OCI-LY3 (cell line): ENCODE data around the gene ATP6V0A4.

ENCODE experiments used
- H2AFZ ChIP-seq: fragments of 200-600, 300-600 bp; shearing (Covaris generic); 2 replicates; pipeline ENCODE4 v1.6.0; 2014; ENCODE audit warnings: antibody characterized with exemption, low read depth, low read length
- H3K27ac ChIP-seq: fragments of 200-600, 300-600 bp; sonication (generic); 2 replicates; pipeline ENCODE4 v1.5.1; 2014; ENCODE audit warnings: mild to moderate bottlenecking, low read length, moderate library complexity, mixed read lengths
- H3K27me3 ChIP-seq: fragments of 200-600, 300-600 bp; sonication (generic); 2 replicates; pipeline ENCODE4 v1.6.1; 2014; ENCODE audit warnings: low read depth, low read length, mixed read lengths
- H3K36me3 ChIP-seq: fragments of 200-600, 300-600 bp; sonication (generic); replicated peaks from 2 replicates; pipeline ENCODE3; 2014; ENCODE audit warnings: low read depth, low read length, mixed read lengths
- H3K4me1 ChIP-seq: fragments of 300-600, 200-600 bp; sonication (generic); 2 replicates; pipeline ENCODE4 v1.6.1; 2014; ENCODE audit warnings: low read length, mixed read lengths
- H3K4me2 ChIP-seq: fragments of 200-600, 300-600 bp; sonication (generic); 2 replicates; pipeline ENCODE4 v1.6.1; 2014; ENCODE audit warnings: low read length, mixed read lengths
- H3K4me3 ChIP-seq: fragments of 300-600, 200-600 bp; sonication (generic); 2 replicates; pipeline ENCODE4 v1.5.1; 2014; ENCODE audit warnings: antibody characterized with exemption, mild to moderate bottlenecking, low read length, moderate library complexity
- H3K79me2 ChIP-seq: fragments of 300-600, 200-600 bp; shearing (Covaris generic); 2 replicates; pipeline ENCODE4 v1.6.1; 2014; ENCODE audit warnings: mild to moderate bottlenecking, low read length, mixed read lengths
- H3K9ac ChIP-seq: fragments of 300-600, 200-600 bp; shearing (Covaris generic); 2 replicates; pipeline ENCODE4 v1.6.0; 2014; ENCODE audit warnings: mild to moderate bottlenecking, low read length, moderate library complexity
- H3K9me3 ChIP-seq: fragments of 200-600, 300-600 bp; shearing (Covaris generic); 2 replicates; pipeline ENCODE4 v1.6.1; 2014; ENCODE audit warnings: low read length, mixed read lengths; ENCODE audit not compliant: insufficient read depth
- H4K20me1 ChIP-seq: fragments of 200-600, 300-600 bp; sonication (generic); 2 replicates; pipeline ENCODE4 v1.6.1; 2016; ENCODE audit warnings: low read length, mixed read lengths; ENCODE audit not compliant: insufficient read depth
- EZH2phosphoT487 ChIP-seq: fragments of 200-600 bp; shearing (Covaris generic); IDR thresholded peaks from 2 replicates; pipeline ENCODE4 v1.6.1; 2018; ENCODE audit warnings: antibody characterized with exemption, mixed run types, low read depth
- TF ChIP-seq, protein P1 (sequence below): fragments of 200-600, 300-600 bp; sonication (generic); IDR thresholded peaks from 2 replicates; pipeline ENCODE4 v1.5.1; 2014; ENCODE audit warnings: antibody characterized with exemption, low read length, low read depth

Gene ATP6V0A4

DNA sequence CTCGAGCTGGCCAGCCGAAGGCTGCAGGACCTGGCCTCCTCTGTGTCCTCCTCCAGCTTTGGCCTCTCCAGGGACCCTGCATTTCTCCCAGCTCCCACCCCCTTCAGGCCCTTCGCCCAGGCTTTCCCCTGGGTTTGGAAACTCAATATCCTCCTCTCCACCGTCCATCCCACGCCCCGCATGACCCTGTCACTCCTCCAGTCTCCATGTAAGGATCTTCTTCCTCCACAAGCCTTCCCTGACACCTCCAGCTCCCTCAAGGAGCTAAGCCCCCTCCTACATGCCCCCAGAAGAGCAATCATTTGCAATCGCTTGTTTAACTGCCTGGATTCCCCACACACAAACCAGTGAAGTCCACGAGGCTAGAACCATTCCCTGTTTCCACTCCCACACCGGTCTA is 24.8 kb downstream of the ATP6V0A4 start:
- no peaks in the 10 kb centered on the region; the same call in 1 of the 2 replicates for H3K27me3 ChIP-seq
- TF ChIP-seq, protein P1, sequence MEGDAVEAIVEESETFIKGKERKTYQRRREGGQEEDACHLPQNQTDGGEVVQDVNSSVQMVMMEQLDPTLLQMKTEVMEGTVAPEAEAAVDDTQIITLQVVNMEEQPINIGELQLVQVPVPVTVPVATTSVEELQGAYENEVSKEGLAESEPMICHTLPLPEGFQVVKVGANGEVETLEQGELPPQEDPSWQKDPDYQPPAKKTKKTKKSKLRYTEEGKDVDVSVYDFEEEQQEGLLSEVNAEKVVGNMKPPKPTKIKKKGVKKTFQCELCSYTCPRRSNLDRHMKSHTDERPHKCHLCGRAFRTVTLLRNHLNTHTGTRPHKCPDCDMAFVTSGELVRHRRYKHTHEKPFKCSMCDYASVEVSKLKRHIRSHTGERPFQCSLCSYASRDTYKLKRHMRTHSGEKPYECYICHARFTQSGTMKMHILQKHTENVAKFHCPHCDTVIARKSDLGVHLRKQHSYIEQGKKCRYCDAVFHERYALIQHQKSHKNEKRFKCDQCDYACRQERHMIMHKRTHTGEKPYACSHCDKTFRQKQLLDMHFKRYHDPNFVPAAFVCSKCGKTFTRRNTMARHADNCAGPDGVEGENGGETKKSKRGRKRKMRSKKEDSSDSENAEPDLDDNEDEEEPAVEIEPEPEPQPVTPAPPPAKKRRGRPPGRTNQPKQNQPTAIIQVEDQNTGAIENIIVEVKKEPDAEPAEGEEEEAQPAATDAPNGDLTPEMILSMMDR, result no peak
- TF ChIP-seq EZH2phosphoT487, result no peak
- no peak overlapping the region for H3K9ac ChIP-seq
- no peak overlapping the region for H2AFZ ChIP-seq
- no peaks in the 10 kb centered on the region for H3K9me3 ChIP-seq
- H4K20me1 ChIP-seq, result no peaks in the 10 kb centered on the region
- H3K4me2 ChIP-seq, result no peak overlapping the region
- H3K4me1 ChIP-seq, result no peaks in the 10 kb centered on the region
- H3K27ac ChIP-seq, result no peak overlapping the region
- no peaks in the 10 kb centered on the region for H3K79me2 ChIP-seq
- no peak overlapping the region for H3K4me3 ChIP-seq
- no peaks in the 10 kb centered on the region for H3K36me3 ChIP-seq

DNA sequence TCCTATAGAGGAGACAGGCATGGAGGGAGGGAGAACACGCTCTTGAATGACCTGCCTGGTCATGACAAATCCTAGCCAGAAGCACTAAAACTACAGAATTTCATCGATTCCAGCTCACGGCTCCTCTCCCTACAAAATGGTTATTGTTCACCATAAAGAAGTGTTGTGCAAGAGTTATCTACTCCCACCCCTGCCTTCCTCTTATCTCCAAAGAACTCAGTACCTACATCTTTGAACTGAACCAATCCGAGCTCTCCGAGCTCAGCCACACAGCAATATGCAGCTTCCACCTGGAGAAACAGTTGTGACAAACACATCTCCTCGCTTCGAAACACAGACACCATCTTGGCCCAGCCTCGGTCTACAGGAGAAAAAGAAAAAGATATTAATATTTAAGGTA is 27.1 kb downstream of the ATP6V0A4 start:
- Histone ChIP-seq H3K4me2 (no peak overlapping the region), H3K79me2 (no peaks in the 10 kb centered on the region), H2AFZ (no peak overlapping the region), H3K9me3 (no peaks in the 10 kb centered on the region), H4K20me1 (no peaks in the 10 kb centered on the region), H3K36me3 (no peaks in the 10 kb centered on the region), H3K27me3 (no peaks in the 10 kb centered on the region; the same call in 1 of the 2 replicates), H3K9ac (no peak overlapping the region), H3K4me3 (no peak overlapping the region), H3K27ac (no peak overlapping the region), H3K4me1 (no peaks in the 10 kb centered on the region)
- TF ChIP-seq EZH2phosphoT487, result no peak
- TF ChIP-seq, protein P1, result no peak

DNA sequence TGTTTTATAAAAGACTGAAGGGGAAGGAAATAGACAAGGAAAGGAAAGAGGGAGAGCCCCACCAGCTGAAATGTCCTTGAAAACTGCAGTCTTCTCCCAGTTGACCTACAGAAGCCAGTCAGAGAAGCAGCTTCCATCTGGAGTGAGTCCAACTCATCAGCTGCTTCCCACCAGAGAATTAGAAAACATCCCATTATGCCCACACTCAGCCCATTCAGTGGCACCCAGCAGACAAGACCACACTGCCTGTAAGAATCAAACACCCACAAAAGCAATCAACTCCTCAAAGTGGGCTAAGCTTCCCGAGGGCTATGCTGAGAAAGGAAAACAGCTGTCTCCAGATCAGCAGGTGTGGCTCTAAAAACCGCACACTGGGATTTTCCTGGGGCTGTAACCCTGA is 29.8 kb downstream of the ATP6V0A4 start:
- Histone ChIP-seq H3K4me3 (no peak overlapping the region), H3K4me2 (no peak overlapping the region), H3K27me3 (no peaks in the 10 kb centered on the region; the same call in 1 of the 2 replicates), H3K79me2 (no peaks in the 10 kb centered on the region), H3K9ac (no peak overlapping the region), H3K9me3 (no peaks in the 10 kb centered on the region), H4K20me1 (no peaks in the 10 kb centered on the region), H2AFZ (no peak overlapping the region), H3K36me3 (no peaks in the 10 kb centered on the region), H3K4me1 (no peaks in the 10 kb centered on the region), H3K27ac (no peak overlapping the region)
- no peak for TF ChIP-seq EZH2phosphoT487
- TF ChIP-seq, protein P1, result no peak

DNA sequence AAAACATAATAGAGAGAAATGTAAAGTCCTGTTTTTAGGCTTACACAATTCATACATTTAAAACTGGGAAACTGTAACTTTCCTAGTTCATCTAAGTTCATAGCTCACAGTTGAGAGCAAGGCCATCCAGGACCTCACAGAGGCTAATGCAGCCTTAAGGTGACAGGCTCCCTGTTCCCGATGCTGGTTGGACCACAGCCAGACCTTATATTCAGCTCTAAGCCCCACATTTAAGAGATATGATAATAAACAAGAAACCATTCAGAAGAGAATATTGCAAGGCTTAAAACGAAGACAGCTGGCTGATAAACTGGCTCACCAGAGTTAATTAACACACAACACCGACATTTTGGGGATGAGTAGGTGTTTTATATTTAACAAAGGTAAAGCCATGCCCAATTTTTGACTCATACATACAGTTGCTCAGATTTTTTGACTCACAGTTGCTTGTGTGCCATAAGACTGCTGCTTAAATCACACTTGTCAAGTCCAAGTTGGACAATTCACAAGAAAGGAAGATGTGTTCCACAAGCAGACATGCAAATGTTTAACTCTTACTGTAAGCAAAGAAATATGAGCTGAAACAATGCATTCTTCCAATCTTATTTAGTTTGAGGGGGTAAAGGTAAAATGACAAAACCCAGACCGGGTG is 41.3 kb downstream of the ATP6V0A4 start:
- Histone ChIP-seq H3K27ac (no peak overlapping the region), H4K20me1 (no peaks in the 10 kb centered on the region), H3K9me3 (no peaks in the 10 kb centered on the region), H3K9ac (no peak overlapping the region), H3K36me3 (no peaks in the 10 kb centered on the region), H3K4me1 (no peaks in the 10 kb centered on the region), H2AFZ (no peak overlapping the region), H3K4me3 (no peak overlapping the region), H3K27me3 (peaks cover 5% of the 10 kb centered on the region), H3K4me2 (no peak overlapping the region), H3K79me2 (no peaks in the 10 kb centered on the region)
- no peak for TF ChIP-seq EZH2phosphoT487
- TF ChIP-seq, protein P1, result no peak
